PFSK-1 (cell line): Measurements from ENCODE around the gene SVIL.

Experiments
- FOXP2 ChIP-seq: optimal IDR thresholded peaks from 2 replicates; pipeline ENCODE3; 2011; ENCODE audit warnings: borderline replicate concordance, control low read depth, inconsistent platforms; ENCODE audit not compliant: insufficient read depth; ENCODE audit errors: extremely low read length, extremely low read depth
- POLR2AphosphoS5 ChIP-seq: IDR thresholded peaks from 2 replicates; pipeline ENCODE4 v1.6.1; 2012; ENCODE audit warnings: low read depth, mild to moderate bottlenecking, control low read depth, low read length, moderate library complexity
- SIN3A ChIP-seq: IDR thresholded peaks from 2 replicates; pipeline ENCODE4 v1.6.1; 2012; ENCODE audit warnings: mild to moderate bottlenecking, low read length, moderate library complexity, borderline replicate concordance; ENCODE audit not compliant: insufficient read depth
- TAF1 ChIP-seq: IDR thresholded peaks from 2 replicates; pipeline ENCODE4 v1.6.1; 2012; ENCODE audit warnings: low read length, control low read depth, borderline replicate concordance; ENCODE audit not compliant: insufficient read depth
- TF ChIP-seq, protein P1 (sequence below), 2 experiments: IDR thresholded peaks; 2 replicates each; pipeline versions ENCODE4 v1.6.1 to v1.8.0; 2011 to 2012; ENCODE audit warnings: low read depth in 2 of 2, low read length in 2 of 2, control low read depth in 1 of 2, inconsistent platforms in 1 of 2, mild to moderate bottlenecking in 1 of 2, moderate library complexity in 1 of 2; ENCODE audit not compliant: insufficient read depth in 1 of 2

Gene SVIL

DNA sequence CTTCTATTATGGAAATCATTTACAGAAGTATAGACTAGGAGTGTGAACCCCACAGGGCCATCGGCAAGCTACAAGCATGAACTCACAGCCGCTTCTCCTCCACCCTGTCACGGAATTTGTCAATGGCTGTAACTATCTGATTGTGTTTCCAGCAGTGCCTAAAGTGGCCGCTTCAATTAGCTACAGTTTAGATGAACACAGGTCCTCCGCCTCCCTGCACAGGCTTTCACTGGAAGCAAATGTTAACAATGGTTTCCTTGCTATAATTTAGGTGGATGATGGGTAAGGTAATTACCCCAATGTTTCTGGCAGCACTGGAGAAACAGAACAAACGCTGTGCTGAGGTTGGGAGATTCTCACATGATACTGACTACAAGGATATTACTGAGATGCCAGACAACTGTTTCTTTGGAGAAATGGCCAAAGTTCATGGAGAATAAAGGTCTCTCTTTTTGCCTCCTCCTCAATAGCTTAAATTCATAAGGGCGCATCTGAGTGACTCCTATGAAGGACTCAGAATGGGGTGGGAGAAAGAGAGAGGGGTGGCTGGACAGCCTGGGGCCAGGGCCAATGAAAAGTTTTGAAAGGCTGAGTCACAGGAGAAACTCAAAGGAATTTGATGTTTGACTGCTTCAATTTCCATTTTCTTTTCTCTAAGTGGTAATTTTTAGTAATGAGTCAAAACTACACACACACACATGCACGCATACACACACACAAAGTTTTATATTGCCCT is 78.9 kb downstream of the SVIL start:
- TF ChIP-seq TAF1 (no peak), POLR2AphosphoS5 (no peak), FOXP2 (no peak), SIN3A (no peak)
- TF ChIP-seq, protein P1, sequence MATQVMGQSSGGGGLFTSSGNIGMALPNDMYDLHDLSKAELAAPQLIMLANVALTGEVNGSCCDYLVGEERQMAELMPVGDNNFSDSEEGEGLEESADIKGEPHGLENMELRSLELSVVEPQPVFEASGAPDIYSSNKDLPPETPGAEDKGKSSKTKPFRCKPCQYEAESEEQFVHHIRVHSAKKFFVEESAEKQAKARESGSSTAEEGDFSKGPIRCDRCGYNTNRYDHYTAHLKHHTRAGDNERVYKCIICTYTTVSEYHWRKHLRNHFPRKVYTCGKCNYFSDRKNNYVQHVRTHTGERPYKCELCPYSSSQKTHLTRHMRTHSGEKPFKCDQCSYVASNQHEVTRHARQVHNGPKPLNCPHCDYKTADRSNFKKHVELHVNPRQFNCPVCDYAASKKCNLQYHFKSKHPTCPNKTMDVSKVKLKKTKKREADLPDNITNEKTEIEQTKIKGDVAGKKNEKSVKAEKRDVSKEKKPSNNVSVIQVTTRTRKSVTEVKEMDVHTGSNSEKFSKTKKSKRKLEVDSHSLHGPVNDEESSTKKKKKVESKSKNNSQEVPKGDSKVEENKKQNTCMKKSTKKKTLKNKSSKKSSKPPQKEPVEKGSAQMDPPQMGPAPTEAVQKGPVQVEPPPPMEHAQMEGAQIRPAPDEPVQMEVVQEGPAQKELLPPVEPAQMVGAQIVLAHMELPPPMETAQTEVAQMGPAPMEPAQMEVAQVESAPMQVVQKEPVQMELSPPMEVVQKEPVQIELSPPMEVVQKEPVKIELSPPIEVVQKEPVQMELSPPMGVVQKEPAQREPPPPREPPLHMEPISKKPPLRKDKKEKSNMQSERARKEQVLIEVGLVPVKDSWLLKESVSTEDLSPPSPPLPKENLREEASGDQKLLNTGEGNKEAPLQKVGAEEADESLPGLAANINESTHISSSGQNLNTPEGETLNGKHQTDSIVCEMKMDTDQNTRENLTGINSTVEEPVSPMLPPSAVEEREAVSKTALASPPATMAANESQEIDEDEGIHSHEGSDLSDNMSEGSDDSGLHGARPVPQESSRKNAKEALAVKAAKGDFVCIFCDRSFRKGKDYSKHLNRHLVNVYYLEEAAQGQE (IDR thresholded peaks at IDR 0.05; ENCODE audit: insufficient read depth in 1 of 2, low read depth in 2 of 2, low read length in 2 of 2): no peak

DNA sequence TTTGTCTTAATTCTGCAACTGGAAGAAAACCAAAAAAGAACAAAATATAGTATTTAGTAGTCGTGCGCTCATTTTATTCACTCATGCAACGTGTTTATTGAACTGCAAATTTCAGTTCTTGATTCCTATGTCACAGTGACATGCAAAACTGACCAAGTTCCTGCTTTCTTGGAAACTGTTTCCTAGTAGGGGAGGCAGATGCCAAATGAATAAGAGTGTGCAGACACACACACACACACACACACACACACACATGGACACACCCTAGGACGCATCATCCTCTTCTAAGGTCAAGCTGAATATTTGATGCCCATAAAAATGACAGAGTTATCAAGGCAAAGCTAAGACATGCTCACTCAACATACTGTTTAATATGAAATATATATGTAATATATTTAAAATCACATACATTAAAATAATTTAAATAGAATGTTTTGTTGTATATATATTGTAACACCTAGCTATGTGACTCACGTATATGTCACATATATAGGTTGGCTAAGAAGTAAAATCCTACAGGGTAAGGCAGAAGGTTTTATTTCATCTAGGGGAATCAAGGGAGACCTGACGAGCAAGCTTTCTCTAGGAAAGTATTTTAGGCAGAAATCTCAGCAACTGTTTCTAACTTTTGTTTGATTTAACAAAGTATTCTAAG is 79.6 kb downstream of the SVIL start:
- TF ChIP-seq SIN3A: no peak
- TF ChIP-seq FOXP2: no peak

DNA sequence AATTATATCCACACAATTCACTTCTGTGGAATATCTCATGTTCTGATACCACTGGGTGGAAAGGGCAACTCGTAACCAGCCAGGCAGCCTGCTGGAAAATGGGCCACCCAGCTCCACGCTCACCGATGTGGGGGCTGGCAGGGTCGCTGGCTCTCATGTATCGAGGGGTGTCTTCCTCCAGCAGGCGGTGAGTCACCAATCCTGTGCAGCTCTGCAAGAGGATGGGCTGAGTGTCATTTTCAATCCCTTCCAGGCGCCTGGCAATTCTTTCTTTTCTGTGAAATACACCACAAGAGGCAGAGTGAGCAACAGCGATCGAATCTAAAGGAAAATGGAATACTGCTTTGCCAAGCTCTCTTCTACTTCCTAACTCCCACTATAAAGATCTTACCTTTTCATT is 80.1 kb downstream of the SVIL start:
- peak; percentile 27 for TF ChIP-seq FOXP2
- no peak for TF ChIP-seq SIN3A

DNA sequence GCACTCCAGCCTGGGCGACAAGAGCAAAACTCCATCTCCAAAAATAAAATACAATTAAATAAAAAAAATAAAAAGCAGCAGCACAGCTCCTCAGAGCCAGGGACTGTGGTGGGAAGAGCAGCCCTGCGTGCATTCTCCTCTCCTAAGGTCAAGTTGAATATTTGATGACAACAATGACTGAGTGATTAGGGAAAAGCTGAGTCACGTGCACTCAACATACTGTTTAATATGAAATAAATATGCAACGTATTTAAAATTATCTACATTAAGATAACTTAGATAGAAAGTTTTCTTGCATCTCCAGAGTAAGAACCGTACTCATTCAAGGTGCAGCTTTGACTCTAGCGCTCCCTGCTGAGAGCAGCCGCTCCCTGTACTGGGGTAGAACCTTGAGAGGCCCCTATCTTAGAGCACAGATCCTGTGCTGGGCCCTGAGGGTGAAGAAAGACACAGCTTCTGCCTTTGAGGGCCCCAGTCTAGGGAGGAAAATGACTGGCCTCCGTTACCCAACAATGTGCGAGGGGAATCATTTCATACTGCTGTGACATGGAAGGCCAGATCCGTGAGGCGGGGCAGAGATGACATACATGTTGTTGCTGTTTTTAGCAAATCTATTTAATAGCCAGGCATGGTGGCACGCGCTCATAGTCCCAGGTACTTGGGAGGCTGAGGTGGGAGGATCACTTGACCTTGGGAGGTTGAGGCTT is 81.1 kb downstream of the SVIL start:
- no peak for TF ChIP-seq TAF1
- TF ChIP-seq, protein P1 (IDR thresholded peaks at IDR 0.05; ENCODE audit: insufficient read depth in 1 of 2, low read depth in 2 of 2, low read length in 2 of 2): no peak
- TF ChIP-seq SIN3A: no peak
- TF ChIP-seq FOXP2: no peak
- TF ChIP-seq POLR2AphosphoS5: no peak

DNA sequence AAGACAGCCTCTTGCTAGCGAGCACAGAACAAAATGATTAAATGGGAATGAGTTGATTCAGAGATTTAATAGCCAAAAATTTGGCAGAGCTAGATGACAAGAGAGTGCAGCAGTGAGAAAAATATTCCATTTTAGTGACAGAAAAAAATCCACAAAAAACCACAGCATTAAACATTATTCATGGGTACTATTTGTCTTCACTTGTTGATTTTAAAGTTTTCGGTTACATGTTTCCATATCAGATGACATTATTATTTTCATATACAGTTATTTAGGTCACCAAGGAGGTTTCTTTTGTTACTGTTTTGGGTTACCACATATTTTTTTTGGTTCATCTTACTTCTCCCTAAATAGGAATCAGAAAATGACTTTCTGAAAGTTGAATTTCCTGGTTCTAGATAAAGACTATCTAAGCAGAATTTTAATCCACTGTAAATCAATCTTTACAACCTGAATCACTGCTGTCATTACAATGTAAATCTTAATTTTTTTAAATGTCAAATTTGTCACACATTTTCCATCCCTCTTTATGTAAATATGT is 87.9 kb downstream of the SVIL start:
- TF ChIP-seq, protein P1 (IDR thresholded peaks at IDR 0.05; ENCODE audit: insufficient read depth in 1 of 2, low read depth in 2 of 2, low read length in 2 of 2): no peak
- TF ChIP-seq POLR2AphosphoS5 (no peak), SIN3A (no peak), TAF1 (no peak), FOXP2 (no peak)

DNA sequence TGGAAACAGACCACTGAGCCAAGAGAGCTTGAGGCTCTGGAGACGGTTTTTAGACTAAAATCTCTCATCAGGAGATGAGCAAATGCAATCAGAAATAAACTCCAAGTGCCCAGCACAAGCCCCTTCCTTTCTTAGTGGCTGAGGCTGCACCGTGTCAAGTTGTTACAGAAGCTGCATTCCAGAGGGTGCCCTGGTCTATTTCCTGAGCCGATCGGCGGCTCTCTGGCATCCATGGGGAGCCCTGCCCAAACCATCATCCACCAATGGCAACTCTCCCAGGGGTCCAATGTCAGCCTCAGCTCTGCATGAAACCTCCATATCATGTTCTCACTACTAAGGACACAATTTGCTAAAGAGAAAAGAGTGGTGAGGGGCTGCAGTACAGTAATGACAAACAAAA is 89.6 kb downstream of the SVIL start:
- TF ChIP-seq TAF1 (no peak), FOXP2 (no peak), SIN3A (no peak), POLR2AphosphoS5 (no peak)
- TF ChIP-seq, protein P1 (IDR thresholded peaks at IDR 0.05; ENCODE audit: insufficient read depth in 1 of 2, low read depth in 2 of 2, low read length in 2 of 2): no peak
